Keratinocyte (primary cell): ENCODE results near the gene GARIN3.

Source experiments
- CTCF ChIP-seq, 3 experiments: IDR thresholded peaks in 1 of 3; conservative IDR thresholded peaks in 1 of 3; optimal IDR thresholded peaks in 1 of 3; 2 replicates in 2 of 3; 3 replicates in 1 of 3; pipeline versions ENCODE3 to v1.5.1; 2011; ENCODE audit warnings: low read length in 3 of 3, mild to moderate bottlenecking in 3 of 3, moderate library complexity in 2 of 3, control low read depth in 1 of 3, inconsistent platforms in 1 of 3; ENCODE audit not compliant: insufficient read depth in 2 of 3; ENCODE audit errors: extremely low read depth in 1 of 3
- EZH2 ChIP-seq: IDR thresholded peaks from one replicate; pipeline ENCODE4 v1.6.1; 2012; ENCODE audit warnings: inconsistent platforms, mild to moderate bottlenecking, low read length, moderate library complexity

DNA sequence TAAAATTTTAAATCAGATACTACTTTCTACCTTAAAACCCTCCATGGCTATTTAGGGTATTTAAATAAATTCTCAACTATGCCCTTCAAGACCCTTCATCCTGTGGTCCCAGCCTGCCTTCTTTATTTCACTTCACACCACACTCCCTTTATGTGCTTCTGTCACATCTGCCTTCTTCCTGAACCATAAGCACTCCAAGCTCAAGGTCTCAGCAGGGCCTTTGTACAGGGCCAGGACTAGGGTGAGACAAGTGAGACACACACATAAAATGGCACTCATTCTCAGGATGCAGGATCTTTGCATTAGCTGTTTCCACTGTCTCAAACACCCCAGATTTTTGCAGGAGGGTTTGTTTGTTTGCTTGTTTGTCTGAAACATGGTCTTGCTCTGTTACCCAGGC, 22.2 kb upstream of the GARIN3 start:
- TF ChIP-seq EZH2 (no peak), CTCF (optimal IDR thresholded peaks at IDR 0.05 in 1 of 3, IDR thresholded peaks at IDR 0.05 in 1 of 3, conservative IDR thresholded peaks at IDR 0.05 in 1 of 3; ENCODE audit: extremely low read depth in 1 of 3, insufficient read depth in 2 of 3, low read length in 3 of 3) (no peak)
